Activated CD4-positive, alpha-beta T cell treated with anti-CD3 and anti-CD28 coated beads for 24 hours (primary cell): ENCODE data around the gene ZNF79.
A peak's percentile ranks its signal among the peaks of the same experiment; 100 is the strongest.

Source experiments
- DNase-seq, 2 donors: peaks; one replicate each; pipeline ENCODE4 v3.0.0-alpha.2; 2020; ENCODE audit warnings: low read depth in 2 of 2

The ZNF79 gene

GRCh38 chr9:127426756-127427155 is 2.6 kb downstream of the ZNF79 start:
- peak in 1 of 2 donors; percentile 40 for DNase-seq

GRCh38 chr9:127428348-127428747 is 4.2 kb downstream of the ZNF79 start:
- no peak for DNase-seq

GRCh38 chr9:127430415-127430814 is 6.2 kb downstream of the ZNF79 start:
- DNase-seq, result no peak

- DNase-seq, result no peak
Observed at GRCh38 chr9:127437497-127438264, 13.5 kb downstream of the ZNF79 start.

GRCh38 chr9:127438394-127438793 is 14.2 kb downstream of the ZNF79 start:
- no peak for DNase-seq

GRCh38 chr9:127444283-127444920 is 20.2 kb downstream of the ZNF79 start:
- no peak for DNase-seq

GRCh38 chr9:127444921-127445850 is 21.0 kb downstream of the ZNF79 start:
- DNase-seq, result no peak

- no peak for DNase-seq
Observed at GRCh38 chr9:127445851-127446712, 21.9 kb downstream of the ZNF79 start.

- no peak for DNase-seq
Observed at GRCh38 chr9:127446713-127447415, 22.7 kb downstream of the ZNF79 start.

- no peak for DNase-seq
Observed at GRCh38 chr9:127447416-127448111, 23.4 kb downstream of the ZNF79 start.

- no peak for DNase-seq
Observed at GRCh38 chr9:127448112-127448805, 24.1 kb downstream of the ZNF79 start.

GRCh38 chr9:127449332-127449966 is 25.3 kb downstream of the ZNF79 start:
- no peak for DNase-seq

GRCh38 chr9:127450243-127450760 is 26.1 kb downstream of the ZNF79 start:
- no peak for DNase-seq

GRCh38 chr9:127450830-127451607 is 26.8 kb downstream of the ZNF79 start, which contains the start of the genes LRSAM1 and RPL12:
LRSAM1 (plus strand) TSS chr9:127451510; CDS start chr9:127454528, 3,018 bp downstream.
RPL12 (minus strand) TSS chr9:127451406; CDS start chr9:127451317, 89 bp downstream.
- DNase-seq, result peak; percentile 98 to 99

- DNase-seq, result no peak
Observed at GRCh38 chr9:127451608-127451857, 27.4 kb downstream of the ZNF79 start.

- DNase-seq, result no peak
Observed at GRCh38 chr9:127451858-127452656, 27.9 kb downstream of the ZNF79 start.

- DNase-seq, result no peak
Observed at GRCh38 chr9:127452691-127453090, 28.5 kb downstream of the ZNF79 start.
